B cell (primary cell): ENCODE results near the gene FBXO28.

Experiments
- CTCF ChIP-seq: fragments of 200-600 bp; IDR thresholded peaks from one replicate; pipeline ENCODE4 v1.8.0; 2022; ENCODE audit warnings: antibody characterized with exemption, mild to moderate bottlenecking
- EZH2 ChIP-seq: IDR thresholded peaks from 2 replicates; pipeline ENCODE4 v1.6.1; 2012; ENCODE audit warnings: borderline replicate concordance, low read depth, mild to moderate bottlenecking, moderate library complexity, low read length; ENCODE audit not compliant: insufficient read depth, poor library complexity, severe bottlenecking

- TF ChIP-seq CTCF (no peak), EZH2 (no peak)
Measured at GRCh38 chr1:224064150-224064549, 49.8 kb upstream of the FBXO28 start.
